Mesenchymal stem cell (in vitro differentiated cells and primary cell): ENCODE measurements around the gene ABHD11.

Experiments used
- DNase-seq: peaks from one replicate; pipeline ENCODE4 v3.0.0-alpha.2; 2013
- H2AFZ ChIP-seq: one replicate; pipeline ENCODE4 v1.6.1; 2013; ENCODE audit warnings: low read depth, mild to moderate bottlenecking, control low read depth, inconsistent platforms, low read length, moderate library complexity
- H2AK5ac ChIP-seq: 2 replicates; pipeline ENCODE4 v1.6.1; 2013; ENCODE audit warnings: low read length, moderate library complexity, mild to moderate bottlenecking, inconsistent platforms; ENCODE audit not compliant: severe bottlenecking
- H2BK120ac ChIP-seq: one replicate; pipeline ENCODE4 v1.6.1; 2013; ENCODE audit warnings: low read depth, mild to moderate bottlenecking, inconsistent platforms, low read length, moderate library complexity
- H2BK12ac ChIP-seq, 2 experiments: one replicate each; pipeline ENCODE4 v1.6.1; 2013; ENCODE audit warnings: inconsistent platforms in 2 of 2, low read length in 2 of 2, mild to moderate bottlenecking in 2 of 2, moderate library complexity in 2 of 2, control low read depth in 1 of 2
- H2BK15ac ChIP-seq: one replicate; pipeline ENCODE4 v1.6.1; 2013; ENCODE audit warnings: mild to moderate bottlenecking, low read depth, inconsistent platforms; ENCODE audit not compliant: poor library complexity, severe bottlenecking
- H2BK5ac ChIP-seq: 2 replicates; pipeline ENCODE4 v1.6.1; 2013; ENCODE audit warnings: low read depth, mild to moderate bottlenecking, low read length, control low read depth, inconsistent platforms; ENCODE audit not compliant: poor library complexity, severe bottlenecking
- H3K14ac ChIP-seq, 2 experiments: one replicate each; pipeline ENCODE4 v1.6.1; 2013; ENCODE audit warnings: inconsistent platforms in 2 of 2, low read length in 2 of 2, control low read depth in 1 of 2, mild to moderate bottlenecking in 1 of 2, moderate library complexity in 1 of 2
- H3K18ac ChIP-seq, 2 experiments: one replicate each; pipeline ENCODE4 v1.6.1; 2013; ENCODE audit warnings: inconsistent platforms in 2 of 2, low read length in 2 of 2, control low read depth in 1 of 2, low read depth in 1 of 2, mild to moderate bottlenecking in 1 of 2
- H3K23ac ChIP-seq, 2 experiments: one replicate each; pipeline ENCODE4 v1.6.1; 2013; ENCODE audit warnings: inconsistent platforms in 2 of 2, low read length in 2 of 2, mild to moderate bottlenecking in 2 of 2, moderate library complexity in 2 of 2, control low read depth in 1 of 2
- H3K27ac ChIP-seq: 2 replicates; pipeline ENCODE4 v1.5.1; 2013; ENCODE audit warnings: mild to moderate bottlenecking, moderate library complexity, low read length, control low read depth, inconsistent platforms; ENCODE audit not compliant: poor library complexity, severe bottlenecking
- H3K27me3 ChIP-seq, 2 experiments: 2 replicates each; pipeline versions ENCODE4 v1.6.1 to v1.7.0; 2013; ENCODE audit warnings: low read length in 2 of 2, mild to moderate bottlenecking in 2 of 2, moderate library complexity in 2 of 2, control low read depth in 1 of 2, inconsistent platforms in 1 of 2; ENCODE audit not compliant: control insufficient read depth in 1 of 2, insufficient read depth in 1 of 2
- H3K36me3 ChIP-seq, 2 experiments: 2 replicates each; pipeline versions ENCODE4 v1.6.1 to v1.7.0; 2013; ENCODE audit warnings: low read length in 2 of 2, control low read depth in 1 of 2, inconsistent platforms in 1 of 2, low read depth in 1 of 2, mild to moderate bottlenecking in 1 of 2; ENCODE audit not compliant: insufficient read depth in 2 of 2, control insufficient read depth in 1 of 2
- H3K4ac ChIP-seq, 2 experiments: one replicate each; pipeline ENCODE4 v1.6.1; 2013; ENCODE audit warnings: inconsistent platforms in 2 of 2, low read length in 2 of 2, mild to moderate bottlenecking in 2 of 2, moderate library complexity in 2 of 2, control low read depth in 1 of 2, low read depth in 1 of 2
- H3K4me1 ChIP-seq: 2 replicates; pipeline ENCODE4 v1.6.1; 2013; ENCODE audit warnings: low read depth, low read length, control low read depth; ENCODE audit not compliant: control insufficient read depth, insufficient read depth
- H3K4me2 ChIP-seq: 2 replicates; pipeline ENCODE4 v1.6.1; 2013; ENCODE audit warnings: low read length, mild to moderate bottlenecking, inconsistent platforms; ENCODE audit not compliant: poor library complexity, severe bottlenecking
- H3K4me3 ChIP-seq, 2 experiments: 2 replicates each; pipeline versions ENCODE4 v1.5.1 to v1.7.0; 2013; ENCODE audit warnings: low read length in 2 of 2, mild to moderate bottlenecking in 2 of 2, control low read depth in 1 of 2, low read depth in 1 of 2; ENCODE audit not compliant: insufficient read depth in 1 of 2
- H3K79me1 ChIP-seq: replicated peaks from 2 replicates; pipeline ENCODE4 v1.6.1; 2013; ENCODE audit warnings: mild to moderate bottlenecking, control low read depth, low read length, inconsistent platforms; ENCODE audit not compliant: poor library complexity, severe bottlenecking
- H3K9ac ChIP-seq: 2 replicates; pipeline ENCODE4 v1.7.0; 2013; ENCODE audit warnings: mild to moderate bottlenecking, low read length, moderate library complexity
- H3K9me3 ChIP-seq: 2 replicates; pipeline ENCODE4 v1.7.0; 2013; ENCODE audit warnings: mild to moderate bottlenecking, low read length; ENCODE audit not compliant: control insufficient read depth
- H4K8ac ChIP-seq: one replicate; pipeline ENCODE4 v1.6.1; 2013; ENCODE audit warnings: inconsistent platforms, mild to moderate bottlenecking, low read length, moderate library complexity
- H4K91ac ChIP-seq: one replicate; pipeline ENCODE4 v1.6.1; 2013; ENCODE audit warnings: mild to moderate bottlenecking, low read length, inconsistent platforms
- WGBS: methylation state at CpG from one replicate; pipeline ENCODE4 v1.1.7; 2013; ENCODE audit warnings: mixed read lengths; 5-methylcytosine and 5-hydroxymethylcytosine counted together

ABHD11 gene

DNA sequence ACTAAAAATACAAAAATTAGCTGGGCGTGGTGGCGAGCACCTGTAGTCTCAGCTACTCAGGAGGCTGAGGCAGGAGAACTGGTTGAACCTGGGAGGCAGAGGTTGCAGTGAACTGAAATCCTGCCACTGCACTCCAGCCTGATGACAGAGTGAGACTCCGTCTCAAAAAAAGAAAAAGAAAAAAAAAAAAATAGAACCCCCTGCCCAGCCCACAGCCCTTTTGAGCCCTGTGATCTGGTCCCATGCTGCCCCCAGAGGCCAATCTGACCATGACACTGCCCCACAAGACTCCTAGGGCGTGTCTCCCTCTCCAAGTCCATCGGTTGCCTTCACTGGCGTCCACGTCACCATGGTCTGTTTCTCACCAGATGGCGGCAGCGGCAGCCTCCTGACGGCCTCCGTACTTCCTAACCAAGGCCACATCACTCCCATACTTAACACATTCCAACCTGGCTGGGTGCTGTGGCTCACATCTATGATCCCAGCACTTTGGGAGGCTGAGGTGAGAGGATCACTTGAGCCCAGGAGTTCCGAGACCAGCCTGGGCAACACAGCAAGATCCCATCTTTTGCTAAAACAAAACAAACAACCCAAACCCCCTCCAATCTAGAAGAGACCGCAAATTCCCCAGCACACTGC, 37.1 kb downstream of the ABHD11 start:
- Histone ChIP-seq H3K4ac (no peak overlapping the region), H3K9ac (peak overlapping the region; percentile 25), H2BK12ac (no peak overlapping the region), H3K14ac (no peak overlapping the region), H2BK15ac (no peak overlapping the region), H2AFZ (no peak overlapping the region), H3K18ac (no peak overlapping the region), H3K4me2 (no peak overlapping the region), H4K8ac (no peak overlapping the region), H3K27ac (no peak overlapping the region), H3K23ac (no peak overlapping the region), H3K36me3 (peaks cover 92 to 93% of the 10 kb centered on the region in 2 experiments), H3K79me1 (peaks cover 10% of the 10 kb centered on the region), H3K4me1 (peaks cover 36% of the 10 kb centered on the region), H4K91ac (no peak overlapping the region), H2BK5ac (no peak overlapping the region), H3K27me3 (no peaks in the 10 kb centered on the region), H3K4me3 (no peak overlapping the region), H2BK120ac (no peak overlapping the region), H3K9me3 (no peaks in the 10 kb centered on the region), H2AK5ac (no peak overlapping the region)
- DNase-seq, result peak; percentile 62
- WGBS, result 82% methylated on average over 13 of the region's 13 CpGs

DNA sequence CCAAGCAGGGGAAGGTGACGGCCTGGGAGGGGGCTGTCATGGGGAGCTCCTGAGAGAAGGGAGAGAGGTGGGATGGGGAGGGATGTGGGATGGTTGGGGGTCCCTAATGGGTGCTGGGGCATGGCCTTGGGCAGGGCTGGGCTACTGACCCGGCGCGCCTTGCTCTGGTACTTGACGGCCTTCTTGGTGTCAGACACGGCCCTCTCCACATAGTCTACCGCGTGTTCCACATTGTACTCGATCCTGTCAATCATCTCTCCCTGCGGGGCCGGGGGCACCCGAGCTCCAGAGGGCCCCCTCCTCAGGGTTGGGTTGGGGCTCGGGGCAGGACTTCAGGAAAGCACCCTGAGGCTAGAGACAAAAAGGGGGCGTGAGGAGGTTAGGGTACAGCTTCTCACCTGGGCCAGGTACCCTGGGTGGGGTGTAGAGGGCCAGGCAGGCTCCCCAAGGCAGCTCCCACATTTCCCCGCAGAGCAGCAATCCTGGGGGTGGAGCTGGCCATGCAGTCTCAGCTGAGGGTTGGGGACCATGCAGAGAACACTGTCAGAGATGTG, 37.9 kb downstream of the ABHD11 start:
- Histone ChIP-seq H2BK12ac (no peak overlapping the region), H4K8ac (no peak overlapping the region), H4K91ac (no peak overlapping the region), H3K27ac (no peak overlapping the region), H3K4ac (no peak overlapping the region), H2AFZ (no peak overlapping the region), H3K4me3 (no peak overlapping the region), H3K4me1 (peaks cover 28% of the 10 kb centered on the region), H3K36me3 (peaks cover 89 to 92% of the 10 kb centered on the region in 2 experiments), H2AK5ac (no peak overlapping the region), H2BK15ac (no peak overlapping the region), H3K79me1 (peaks cover 11% of the 10 kb centered on the region), H3K23ac (no peak overlapping the region), H3K18ac (no peak overlapping the region), H2BK120ac (no peak overlapping the region), H3K14ac (no peak overlapping the region), H2BK5ac (no peak overlapping the region), H3K9me3 (no peaks in the 10 kb centered on the region), H3K4me2 (no peak overlapping the region), H3K27me3 (no peaks in the 10 kb centered on the region), H3K9ac (no peak overlapping the region)
- DNase-seq, result no peak
- WGBS, result 95% methylated on average over 15 of the region's 15 CpGs

GRCh38 chr7:73700069-73700423, 38.6 kb downstream of the ABHD11 start:
- Histone ChIP-seq H3K9me3 (no peaks in the 10 kb centered on the region), H2AFZ (no peak overlapping the region), H3K23ac (no peak overlapping the region), H2BK120ac (no peak overlapping the region), H3K4me1 (peaks cover 22% of the 10 kb centered on the region), H4K8ac (no peak overlapping the region), H2BK12ac (no peak overlapping the region), H3K18ac (no peak overlapping the region), H3K27me3 (no peaks in the 10 kb centered on the region), H3K36me3 (peaks cover 89% of the 10 kb centered on the region in 2 experiments), H3K9ac (no peak overlapping the region), H3K79me1 (peaks cover 11% of the 10 kb centered on the region), H3K27ac (no peak overlapping the region), H3K14ac (no peak overlapping the region), H2BK15ac (no peak overlapping the region), H3K4me2 (no peak overlapping the region), H3K4ac (no peak overlapping the region), H3K4me3 (no peak overlapping the region), H2BK5ac (no peak overlapping the region), H2AK5ac (no peak overlapping the region), H4K91ac (no peak overlapping the region)
- no peak for DNase-seq
- 96% methylated on average over 14 of the region's 14 CpGs for WGBS

GRCh38 chr7:73699370-73700068, 39.1 kb downstream of the ABHD11 start:
- no peak overlapping the region for H3K9ac ChIP-seq
- no peak overlapping the region for H4K8ac ChIP-seq
- H3K4ac ChIP-seq, result no peak overlapping the region
- H3K9me3 ChIP-seq, result no peaks in the 10 kb centered on the region
- H3K23ac ChIP-seq, result no peak overlapping the region
- no peak overlapping the region for H2BK120ac ChIP-seq
- peaks cover 89 to 91% of the 10 kb centered on the region in 2 experiments for H3K36me3 ChIP-seq
- H2AK5ac ChIP-seq, result no peak overlapping the region
- no peak overlapping the region for H2BK12ac ChIP-seq
- H3K4me2 ChIP-seq, result no peak overlapping the region
- WGBS, result 94% methylated on average over 15 of the region's 15 CpGs
- peaks cover 11% of the 10 kb centered on the region for H3K79me1 ChIP-seq
- no peak overlapping the region for H3K14ac ChIP-seq
- H3K27me3 ChIP-seq, result no peaks in the 10 kb centered on the region
- H2BK5ac ChIP-seq, result no peak overlapping the region
- no peak for DNase-seq
- no peak overlapping the region for H3K4me3 ChIP-seq
- H4K91ac ChIP-seq, result no peak overlapping the region
- peaks cover 17% of the 10 kb centered on the region for H3K4me1 ChIP-seq
- no peak overlapping the region for H3K18ac ChIP-seq
- H2BK15ac ChIP-seq, result no peak overlapping the region
- no peak overlapping the region for H2AFZ ChIP-seq
- H3K27ac ChIP-seq, result no peak overlapping the region
